GM21825 (cell line): ENCODE measurements around the gene RAPGEF6.
"Not testable (repeated sequence)": the region's sequence is repeated elsewhere in the genome, so short reads cannot be mapped to it uniquely, and the experiment has no call there.

Experiments used
- ATAC-seq: cut with Tn5 transposase; IDR thresholded peaks from one replicate; pipeline ENCODE4 v1.9.1; 2021; ENCODE audit warnings: mild to moderate bottlenecking, moderate library complexity; ENCODE audit not compliant: unreplicated experiment

The RAPGEF6 gene

GRCh38 chr5:131436081-131436480, 198.9 kb downstream of the RAPGEF6 start:
- no peak for ATAC-seq

GRCh38 chr5:131433109-131433508, 201.9 kb downstream of the RAPGEF6 start:
- no peak for ATAC-seq

GRCh38 chr5:131431794-131432193, 203.2 kb downstream of the RAPGEF6 start:
- ATAC-seq = no peak

GRCh38 chr5:131430794-131431193, 204.2 kb downstream of the RAPGEF6 start:
- ATAC-seq = no peak

- no peak for ATAC-seq
Observed at GRCh38 chr5:131426011-131426410, 209.0 kb downstream of the RAPGEF6 start.

GRCh38 chr5:131423056-131423455, 212.0 kb downstream of the RAPGEF6 start:
- no peak for ATAC-seq

GRCh38 chr5:131419877-131420276, 215.2 kb downstream of the RAPGEF6 start:
- ATAC-seq = no peak

- ATAC-seq = no peak
Observed at GRCh38 chr5:131418846-131419245, 216.2 kb downstream of the RAPGEF6 start.

- ATAC-seq = peak; percentile 39
Observed at GRCh38 chr5:131417240-131417869, 217.7 kb downstream of the RAPGEF6 start.

- peak; percentile 64 for ATAC-seq
Observed at GRCh38 chr5:131416729-131417128, 218.3 kb downstream of the RAPGEF6 start.

- peak; percentile 83 for ATAC-seq
Observed at GRCh38 chr5:131413605-131414559, 221.1 kb downstream of the RAPGEF6 start.

GRCh38 chr5:131406975-131407638, 227.9 kb downstream of the RAPGEF6 start:
- no peak for ATAC-seq

GRCh38 chr5:131406076-131406475, 229.0 kb downstream of the RAPGEF6 start:
- no peak for ATAC-seq

- ATAC-seq = no peak
Observed at GRCh38 chr5:131405674-131406073, 229.4 kb downstream of the RAPGEF6 start.

- no peak for ATAC-seq
Observed at GRCh38 chr5:131400585-131400984, 234.4 kb downstream of the RAPGEF6 start.

GRCh38 chr5:131399007-131399406, 236.0 kb downstream of the RAPGEF6 start:
- ATAC-seq = not testable (repeated sequence)

GRCh38 chr5:131396630-131397273, 238.3 kb downstream of the RAPGEF6 start:
- ATAC-seq = no peak

- ATAC-seq = peak; percentile 76
Observed at GRCh38 chr5:131396015-131396414, 239.0 kb downstream of the RAPGEF6 start.

- ATAC-seq = peak; percentile 80
Observed at GRCh38 chr5:131394128-131394527, 240.9 kb downstream of the RAPGEF6 start.

GRCh38 chr5:131393498-131393968, 241.5 kb downstream of the RAPGEF6 start:
- no peak for ATAC-seq
